Activated CD4-positive, alpha-beta memory T cell treated with anti-CD3 and anti-CD28 coated beads for 36 hours (primary cell): ENCODE measurements around the gene DNER. TPM values are rescaled to one million over a fixed set of nuclear protein-coding genes. Genes with fewer than 3 reads are reported as not detected.

Experiments
- CTCF ChIA-PET: fragments of 350-600 bp; sonication (Branson Sonifier 250); formaldehyde crosslinking; loops from one replicate; lab custom pipeline; 2021; ENCODE audit warnings: antibody characterized with exemption, inconsistent platforms; lab: Charles Lee
- POLR2A ChIA-PET: fragments of 350-600 bp; sonication (Branson Sonifier 250); formaldehyde crosslinking; loops from one replicate; lab custom pipeline; 2021; ENCODE audit warnings: antibody characterized with exemption; lab: Charles Lee
- DNase-seq: peaks from one replicate; pipeline ENCODE4 v3.0.0-alpha.2; 2020
- H3K27ac Mint-ChIP-seq: one replicate; pipeline ENCODE4 v1.8.0; 2021; ENCODE audit warnings: mixed read lengths
- H3K27me3 Mint-ChIP-seq: one replicate; pipeline ENCODE4 v1.8.0; 2021; ENCODE audit warnings: mixed read lengths
- H3K36me3 Mint-ChIP-seq: one replicate; pipeline ENCODE4 v1.8.0; 2021; ENCODE audit warnings: mixed read lengths
- H3K4me1 Mint-ChIP-seq: one replicate; pipeline ENCODE4 v1.8.0; 2021; ENCODE audit warnings: low read depth, mixed read lengths
- H3K4me3 Mint-ChIP-seq: one replicate; pipeline ENCODE4 v1.8.0; 2021; ENCODE audit warnings: mild to moderate bottlenecking, mixed read lengths
- H3K9me3 Mint-ChIP-seq: one replicate; pipeline ENCODE4 v1.8.0; 2021; ENCODE audit warnings: mixed read lengths
- intact Hi-C: fragments of 100-400 bp; cut with micrococcal nuclease; formaldehyde crosslinking; loops from one replicate; pipeline ENCODE4 v1.15.1; 2023
- total RNA-seq, 2 experiments: library from RNA; stranded (reverse); gene quantifications; one replicate each; pipeline ENCODE4 v1.2.3, GENCODE V29; 2021

The DNER gene
- total RNA-seq, 2 experiments from 2014 or later, result not detected

GRCh38 chr2:229446350-229446749, 268.0 kb downstream of the DNER start:
- H3K36me3 Mint-ChIP-seq, result no peaks in the 10 kb centered on the region
- intact Hi-C loops, result no loop called here
- H3K9me3 Mint-ChIP-seq, result no peaks in the 10 kb centered on the region
- POLR2A ChIA-PET, result no interaction called here
- H3K27me3 Mint-ChIP-seq, result no peaks in the 10 kb centered on the region
- CTCF ChIA-PET, result no interaction called here
- no peak overlapping the region for H3K4me3 Mint-ChIP-seq
- no peak overlapping the region for H3K27ac Mint-ChIP-seq
- DNase-seq, result no peak
- H3K4me1 Mint-ChIP-seq, result no peaks in the 10 kb centered on the region

GRCh38 chr2:229445501-229446211, 268.7 kb downstream of the DNER start:
- Mint-ChIP-seq H3K36me3 (no peaks in the 10 kb centered on the region), H3K9me3 (no peaks in the 10 kb centered on the region), H3K27me3 (no peaks in the 10 kb centered on the region), H3K27ac (no peak overlapping the region), H3K4me3 (no peak overlapping the region), H3K4me1 (no peaks in the 10 kb centered on the region)
- ChIA-PET POLR2A (no interaction called here), CTCF (no interaction called here)
- intact Hi-C loops, result no loop called here
- DNase-seq, result no peak

- POLR2A ChIA-PET, result no interaction called here
- H3K4me1 Mint-ChIP-seq, result no peaks in the 10 kb centered on the region
- no peak for DNase-seq
- intact Hi-C loops, result no loop called here
- no peaks in the 10 kb centered on the region for H3K27me3 Mint-ChIP-seq
- H3K27ac Mint-ChIP-seq, result no peak overlapping the region
- CTCF ChIA-PET, result no interaction called here
- no peaks in the 10 kb centered on the region for H3K9me3 Mint-ChIP-seq
- no peaks in the 10 kb centered on the region for H3K36me3 Mint-ChIP-seq
- H3K4me3 Mint-ChIP-seq, result no peak overlapping the region
Observed at GRCh38 chr2:229445019-229445418, 269.3 kb downstream of the DNER start.

GRCh38 chr2:229443546-229444268, 270.6 kb downstream of the DNER start:
- no peak for DNase-seq
- CTCF ChIA-PET, result no interaction called here
- Mint-ChIP-seq H3K4me3 (no peak overlapping the region), H3K9me3 (no peaks in the 10 kb centered on the region), H3K36me3 (no peaks in the 10 kb centered on the region), H3K27ac (no peak overlapping the region), H3K27me3 (no peaks in the 10 kb centered on the region), H3K4me1 (no peaks in the 10 kb centered on the region)
- POLR2A ChIA-PET, result no interaction called here
- intact Hi-C loops, result no loop called here

- H3K4me3 Mint-ChIP-seq, result no peak overlapping the region
- H3K9me3 Mint-ChIP-seq, result no peaks in the 10 kb centered on the region
- H3K27ac Mint-ChIP-seq, result no peak overlapping the region
- DNase-seq, result no peak
- H3K27me3 Mint-ChIP-seq, result no peaks in the 10 kb centered on the region
- no peaks in the 10 kb centered on the region for H3K36me3 Mint-ChIP-seq
- no peaks in the 10 kb centered on the region for H3K4me1 Mint-ChIP-seq
- CTCF ChIA-PET, result no interaction called here
- intact Hi-C loops, result no loop called here
- POLR2A ChIA-PET, result no interaction called here
Observed at GRCh38 chr2:229443141-229443540, 271.2 kb downstream of the DNER start.

- Mint-ChIP-seq H3K27ac (no peak overlapping the region), H3K27me3 (peaks cover 1% of the 10 kb centered on the region), H3K36me3 (no peaks in the 10 kb centered on the region), H3K9me3 (no peaks in the 10 kb centered on the region), H3K4me3 (no peak overlapping the region), H3K4me1 (no peaks in the 10 kb centered on the region)
- no peak for DNase-seq
- ChIA-PET CTCF (no interaction called here), POLR2A (no interaction called here)
- intact Hi-C loops, result loop anchor here (2.0 kb wide), 1 partner anchor 16 kb away; no protein-coding TSS in a partner anchor
Observed at GRCh38 chr2:229438430-229439159, 275.8 kb downstream of the DNER start.

- Mint-ChIP-seq H3K27ac (no peak overlapping the region), H3K4me1 (no peaks in the 10 kb centered on the region), H3K9me3 (no peaks in the 10 kb centered on the region), H3K27me3 (peaks cover 1% of the 10 kb centered on the region), H3K36me3 (no peaks in the 10 kb centered on the region), H3K4me3 (no peak overlapping the region)
- ChIA-PET POLR2A (no interaction called here), CTCF (no interaction called here)
- intact Hi-C loops, result no loop called here
- DNase-seq, result no peak
Observed at GRCh38 chr2:229437467-229437866, 276.9 kb downstream of the DNER start.

GRCh38 chr2:229434187-229434586, 280.2 kb downstream of the DNER start:
- Mint-ChIP-seq H3K4me1 (no peaks in the 10 kb centered on the region), H3K36me3 (no peaks in the 10 kb centered on the region), H3K9me3 (no peaks in the 10 kb centered on the region), H3K27ac (no peak overlapping the region), H3K27me3 (peaks cover 1% of the 10 kb centered on the region), H3K4me3 (no peak overlapping the region)
- CTCF ChIA-PET, result no interaction called here
- POLR2A ChIA-PET, result no interaction called here
- intact Hi-C loops, result loop anchor here (5.0 kb wide), 1 partner anchor 283 kb away; no protein-coding TSS in a partner anchor
- no peak for DNase-seq

GRCh38 chr2:229433351-229433750, 281.0 kb downstream of the DNER start:
- intact Hi-C loops, result loop anchor here (5.0 kb wide), 1 partner anchor 284 kb away; no protein-coding TSS in a partner anchor
- H3K36me3 Mint-ChIP-seq, result no peaks in the 10 kb centered on the region
- ChIA-PET CTCF (no interaction called here), POLR2A (no interaction called here)
- no peak overlapping the region for H3K4me3 Mint-ChIP-seq
- DNase-seq, result no peak
- H3K9me3 Mint-ChIP-seq, result no peaks in the 10 kb centered on the region
- H3K4me1 Mint-ChIP-seq, result no peaks in the 10 kb centered on the region
- H3K27ac Mint-ChIP-seq, result no peak overlapping the region
- H3K27me3 Mint-ChIP-seq, result peaks cover 1% of the 10 kb centered on the region

- no peaks in the 10 kb centered on the region for H3K9me3 Mint-ChIP-seq
- H3K27ac Mint-ChIP-seq, result no peak overlapping the region
- intact Hi-C loops, result loop anchor here (5.0 kb wide), 1 partner anchor 286 kb away; no protein-coding TSS in a partner anchor
- peaks cover 2% of the 10 kb centered on the region for H3K27me3 Mint-ChIP-seq
- no peak overlapping the region for H3K4me3 Mint-ChIP-seq
- POLR2A ChIA-PET, result interaction anchor here (0.6 kb wide), 1 partner anchor 184 kb away, joined by 4 read pairs; no protein-coding TSS in a partner anchor
- H3K36me3 Mint-ChIP-seq, result no peaks in the 10 kb centered on the region
- H3K4me1 Mint-ChIP-seq, result no peaks in the 10 kb centered on the region
- CTCF ChIA-PET, result interaction anchor here (0.7 to 0.9 kb wide), 3 partner anchors 11 to 67 kb away, joined by 3 read pairs; no protein-coding TSS in a partner anchor
- DNase-seq, result no peak
Observed at GRCh38 chr2:229431327-229431954, 282.9 kb downstream of the DNER start.

- Mint-ChIP-seq H3K9me3 (no peaks in the 10 kb centered on the region), H3K36me3 (no peaks in the 10 kb centered on the region), H3K4me3 (no peak overlapping the region), H3K27ac (no peak overlapping the region), H3K4me1 (no peaks in the 10 kb centered on the region), H3K27me3 (peaks cover 2% of the 10 kb centered on the region)
- intact Hi-C loops, result no loop called here
- ChIA-PET POLR2A (no interaction called here), CTCF (no interaction called here)
- no peak for DNase-seq
Observed at GRCh38 chr2:229429589-229429988, 284.8 kb downstream of the DNER start.

- Mint-ChIP-seq H3K27ac (no peak overlapping the region), H3K4me3 (no peak overlapping the region), H3K4me1 (no peaks in the 10 kb centered on the region), H3K36me3 (no peaks in the 10 kb centered on the region), H3K9me3 (no peaks in the 10 kb centered on the region), H3K27me3 (peaks cover 2% of the 10 kb centered on the region)
- CTCF ChIA-PET, result no interaction called here
- intact Hi-C loops, result no loop called here
- POLR2A ChIA-PET, result no interaction called here
- DNase-seq, result no peak
Observed at GRCh38 chr2:229426464-229426863, 287.9 kb downstream of the DNER start.
